GM12891 (cell line): ENCODE measurements around the gene CCND2.

Source experiments
- POLR2A ChIP-seq: IDR thresholded peaks from 2 replicates; pipeline ENCODE4 v1.6.1; 2011; ENCODE audit warnings: low read depth, low read length, control low read depth
- POLR2AphosphoS5 ChIP-seq: IDR thresholded peaks from 2 replicates; pipeline ENCODE4 v1.6.1; 2011; ENCODE audit warnings: low read depth, low read length, control low read depth

- no peak; the same call in 1 of the 2 replicates for TF ChIP-seq POLR2A
- TF ChIP-seq POLR2AphosphoS5, result no peak
Observed at GRCh38 chr12:4287325-4288211, 14.0 kb downstream of the CCND2 start.
